Measurements from ENCODE around the gene MCCD1.

GRCh38 chr6:31479151-31479932 is 49.4 kb upstream of the MCCD1 start:
- TF ChIP-seq, protein P1, sequence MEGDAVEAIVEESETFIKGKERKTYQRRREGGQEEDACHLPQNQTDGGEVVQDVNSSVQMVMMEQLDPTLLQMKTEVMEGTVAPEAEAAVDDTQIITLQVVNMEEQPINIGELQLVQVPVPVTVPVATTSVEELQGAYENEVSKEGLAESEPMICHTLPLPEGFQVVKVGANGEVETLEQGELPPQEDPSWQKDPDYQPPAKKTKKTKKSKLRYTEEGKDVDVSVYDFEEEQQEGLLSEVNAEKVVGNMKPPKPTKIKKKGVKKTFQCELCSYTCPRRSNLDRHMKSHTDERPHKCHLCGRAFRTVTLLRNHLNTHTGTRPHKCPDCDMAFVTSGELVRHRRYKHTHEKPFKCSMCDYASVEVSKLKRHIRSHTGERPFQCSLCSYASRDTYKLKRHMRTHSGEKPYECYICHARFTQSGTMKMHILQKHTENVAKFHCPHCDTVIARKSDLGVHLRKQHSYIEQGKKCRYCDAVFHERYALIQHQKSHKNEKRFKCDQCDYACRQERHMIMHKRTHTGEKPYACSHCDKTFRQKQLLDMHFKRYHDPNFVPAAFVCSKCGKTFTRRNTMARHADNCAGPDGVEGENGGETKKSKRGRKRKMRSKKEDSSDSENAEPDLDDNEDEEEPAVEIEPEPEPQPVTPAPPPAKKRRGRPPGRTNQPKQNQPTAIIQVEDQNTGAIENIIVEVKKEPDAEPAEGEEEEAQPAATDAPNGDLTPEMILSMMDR (conservative IDR thresholded peaks at IDR 0.05; ENCODE audit: low read length) = no peak
- no peak for TF ChIP-seq EZH2phosphoT487 (IDR thresholded peaks at IDR 0.05; ENCODE audit: borderline replicate concordance)

Data from Loucy (cell line).